ENCODE results near the gene EIF2B4. TPM values are rescaled to one million over a fixed set of nuclear protein-coding genes. Genes with fewer than 3 reads are reported as not detected.

The EIF2B4 gene
- total RNA-seq, 5 donors from 2014 or later (not counting 1 experiment from before 2014, with no cell fraction given), result 35.6 to 50.3 (median 40.5) TPM

DNA sequence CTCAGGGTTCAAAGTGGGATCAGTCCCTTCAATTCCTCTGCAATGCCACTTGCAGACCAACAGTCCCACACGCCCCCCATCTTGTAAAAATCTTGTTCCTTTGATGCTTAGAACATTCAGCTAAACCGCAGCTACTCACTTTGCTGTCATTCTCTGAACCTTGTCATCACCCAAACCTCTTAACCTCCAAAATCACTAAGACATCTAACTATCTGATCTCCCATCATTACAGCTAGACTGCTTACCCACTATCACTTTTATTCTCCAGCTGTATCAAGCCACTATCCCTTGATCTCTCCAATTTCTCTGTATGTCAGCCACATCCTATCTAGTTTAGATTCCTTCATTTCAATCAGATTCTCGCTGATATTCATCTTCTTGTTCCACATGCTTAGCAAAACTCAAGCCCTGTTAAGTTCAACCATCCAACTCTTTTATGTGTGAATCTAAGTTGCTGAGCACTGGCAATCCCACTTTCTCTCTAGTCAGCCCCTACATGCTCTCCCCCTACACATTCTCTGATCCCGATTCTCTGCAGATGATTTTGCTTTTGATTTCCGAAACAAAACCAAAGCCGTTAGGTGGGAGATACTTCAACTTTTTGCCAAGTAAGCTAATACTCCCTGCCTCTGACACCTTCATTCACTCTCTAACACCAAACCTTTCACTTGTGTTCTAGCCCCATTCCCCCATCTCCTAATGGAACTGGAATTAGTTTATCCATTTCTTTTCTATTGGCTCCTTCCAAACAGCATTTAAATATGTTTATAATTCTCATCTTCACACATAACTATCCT lies 18.1 kb downstream of the EIF2B4 start:
- Mint-ChIP-seq H3K27me3 (no peaks in the 10 kb centered on the region), H3K9me3 (no peaks in the 10 kb centered on the region), H3K4me3 (peak overlapping the region in 2 of 3 donors; percentile 5 to 29), H3K4me1 (peaks cover 66 to 73% (median 70%) of the 10 kb centered on the region in 3 donors), H3K36me3 (peaks cover 10% of the 10 kb centered on the region), H3K27ac (peak overlapping the region; percentile 65 to 71)
- ATAC-seq (replicated peaks in 1 of 4) (peak in 1 of 4 experiments; percentile 22), DNase-seq (peak in 3 of 35 experiments; percentile 2 to 37 (median 17))
- no peaks in the 10 kb centered on the region for H3K9me3 ChIP-seq
- H3K27ac ChIP-seq (ENCODE audit: low read length), result no peak overlapping the region
- ChIA-PET POLR2A (interaction anchor here in 1 of 2 donors (1.0 kb wide), 1 partner anchor 18 kb away, joined by 3 read pairs; the partner anchor contains the start of genes EIF2B4 and SNX17), CTCF (interaction anchor here in 1 of 2 donors (0.7 to 0.8 kb wide), 2 partner anchors 9 to 12 kb away, joined by 4 to 5 read pairs; no protein-coding TSS in a partner anchor)
- H3K4me3 ChIP-seq (ENCODE audit: control insufficient read depth in 1 of 2, extremely low read depth in 1 of 2, low read length in 1 of 2), result no peak overlapping the region
- H3K4me1 ChIP-seq (ENCODE audit: control insufficient read depth in 1 of 2, extremely low read depth in 1 of 2, insufficient read depth in 2 of 2, low read length in 2 of 2), result peaks cover 7 to 40% of the 10 kb centered on the region in 2 experiments
- no peaks in the 10 kb centered on the region for H3K36me3 ChIP-seq (ENCODE audit: control insufficient read depth in 2 of 2, extremely low read depth in 1 of 2, insufficient read depth in 1 of 2, low read length in 1 of 2)
- 36% methylated on average over 4 of the region's 6 CpGs for WGBS (ENCODE audit: insufficient coverage)
- H3K27me3 ChIP-seq (replicated peaks in 1 of 2; ENCODE audit: control insufficient read depth in 2 of 2, extremely low read depth in 1 of 2, insufficient read depth in 2 of 2, low read length in 1 of 2), result no peaks in the 10 kb centered on the region

DNA sequence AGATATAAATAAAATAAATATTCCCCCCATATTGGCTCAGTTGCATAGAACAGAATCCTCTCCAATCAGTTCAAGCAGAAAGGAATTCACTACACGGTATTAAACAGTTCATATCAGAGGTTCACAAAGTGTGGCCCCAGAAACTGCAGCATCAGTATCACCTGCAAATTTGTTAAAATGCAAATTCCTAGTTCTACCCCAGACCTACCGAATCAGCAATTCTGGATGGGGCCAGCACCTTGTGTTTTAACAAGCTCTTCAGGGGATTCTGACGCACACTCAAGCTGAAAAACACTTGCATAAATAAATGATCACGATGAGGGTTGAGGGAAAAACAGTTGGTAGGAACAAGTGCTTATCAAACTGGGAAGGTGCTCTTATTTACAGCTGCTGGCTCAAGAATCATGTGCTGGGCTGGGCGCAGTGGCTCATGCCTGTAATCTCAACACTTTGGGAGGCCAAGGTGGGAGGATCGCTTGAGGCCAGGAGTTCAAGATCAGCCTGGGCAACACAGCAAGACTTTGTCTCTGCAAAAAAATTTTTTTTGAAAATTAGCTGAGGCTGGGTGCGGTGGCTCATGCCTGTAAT lies 19.9 kb downstream of the EIF2B4 start:
- ChIA-PET CTCF (interaction anchor here in 1 of 2 donors (0.6 kb wide), 1 partner anchor 64 kb away, joined by 3 read pairs; no protein-coding TSS in a partner anchor), POLR2A (no interaction called here)
- Mint-ChIP-seq H3K27me3 (no peaks in the 10 kb centered on the region), H3K27ac (no peak overlapping the region), H3K36me3 (peaks cover 10% of the 10 kb centered on the region), H3K4me3 (no peak overlapping the region), H3K4me1 (peaks cover 59 to 62% (median 60%) of the 10 kb centered on the region in 3 donors), H3K9me3 (no peaks in the 10 kb centered on the region)
- ATAC-seq (replicated peaks in 1 of 4), result no peak
- WGBS (ENCODE audit: insufficient coverage), result 89% methylated on average over 5 of the region's 7 CpGs
- H3K4me3 ChIP-seq (ENCODE audit: control insufficient read depth in 1 of 2, extremely low read depth in 1 of 2, low read length in 1 of 2), result no peak overlapping the region
- no peaks in the 10 kb centered on the region for H3K27me3 ChIP-seq (replicated peaks in 1 of 2; ENCODE audit: control insufficient read depth in 2 of 2, extremely low read depth in 1 of 2, insufficient read depth in 2 of 2, low read length in 1 of 2)
- no peaks in the 10 kb centered on the region for H3K9me3 ChIP-seq
- no peak overlapping the region for H3K27ac ChIP-seq (ENCODE audit: low read length)
- no peak for DNase-seq
- no peaks in the 10 kb centered on the region for H3K36me3 ChIP-seq (ENCODE audit: control insufficient read depth in 2 of 2, extremely low read depth in 1 of 2, insufficient read depth in 1 of 2, low read length in 1 of 2)
- H3K4me1 ChIP-seq (ENCODE audit: control insufficient read depth in 1 of 2, extremely low read depth in 1 of 2, insufficient read depth in 2 of 2, low read length in 2 of 2), result peaks cover 2 to 27% of the 10 kb centered on the region in 2 experiments

GRCh38 chr2:27347641-27348040 lies 22.5 kb downstream of the EIF2B4 start:
- peaks cover 7 to 9% of the 10 kb centered on the region in 2 donors for H3K36me3 ChIP-seq (ENCODE audit: control insufficient read depth in 2 of 2, extremely low read depth in 1 of 2, insufficient read depth in 1 of 2, low read length in 1 of 2)
- ChIA-PET CTCF (interaction anchor here in 1 of 2 donors (1.2 kb wide), 1 partner anchor 44 kb away, joined by 4 read pairs; no protein-coding TSS in a partner anchor), POLR2A (no interaction called here)
- no peak overlapping the region for H3K4me3 ChIP-seq (ENCODE audit: control insufficient read depth in 1 of 2, extremely low read depth in 1 of 2, low read length in 1 of 2)
- peaks cover 44 to 45% (median 45%) of the 10 kb centered on the region in 3 donors for H3K4me1 Mint-ChIP-seq
- no peaks in the 10 kb centered on the region for H3K27me3 ChIP-seq (replicated peaks in 1 of 2; ENCODE audit: control insufficient read depth in 2 of 2, extremely low read depth in 1 of 2, insufficient read depth in 2 of 2, low read length in 1 of 2)
- no peak for ATAC-seq (replicated peaks in 1 of 4)
- H3K27ac ChIP-seq (ENCODE audit: low read length), result no peak overlapping the region
- peaks cover 16% of the 10 kb centered on the region for H3K36me3 Mint-ChIP-seq
- H3K9me3 ChIP-seq, result no peaks in the 10 kb centered on the region
- H3K4me1 ChIP-seq (ENCODE audit: control insufficient read depth in 1 of 2, extremely low read depth in 1 of 2, insufficient read depth in 2 of 2, low read length in 2 of 2), result peaks cover 2 to 7% of the 10 kb centered on the region in 2 experiments
- no peaks in the 10 kb centered on the region for H3K27me3 Mint-ChIP-seq
- DNase-seq, result no peak
- 100% methylated on average over 2 of the region's 2 CpGs for WGBS (ENCODE audit: insufficient coverage)
- no peak overlapping the region for H3K4me3 Mint-ChIP-seq
- H3K9me3 Mint-ChIP-seq, result no peaks in the 10 kb centered on the region
- no peak overlapping the region for H3K27ac Mint-ChIP-seq

GRCh38 chr2:27336173-27336572 lies 34.0 kb downstream of the EIF2B4 start:
- 98% methylated on average over 6 of the region's 7 CpGs for WGBS (ENCODE audit: insufficient coverage)
- Mint-ChIP-seq H3K27me3 (no peaks in the 10 kb centered on the region), H3K27ac (no peak overlapping the region), H3K9me3 (no peaks in the 10 kb centered on the region), H3K4me1 (no peaks in the 10 kb centered on the region), H3K36me3 (peaks cover 35% of the 10 kb centered on the region), H3K4me3 (no peak overlapping the region)
- Histone ChIP-seq H3K4me3 (ENCODE audit: control insufficient read depth in 1 of 2, extremely low read depth in 1 of 2, low read length in 1 of 2) (no peak overlapping the region), H3K36me3 (ENCODE audit: control insufficient read depth in 2 of 2, extremely low read depth in 1 of 2, insufficient read depth in 1 of 2, low read length in 1 of 2) (peaks cover 17 to 67% of the 10 kb centered on the region in 2 donors), H3K9me3 (no peaks in the 10 kb centered on the region), H3K27me3 (replicated peaks in 1 of 2; ENCODE audit: control insufficient read depth in 2 of 2, extremely low read depth in 1 of 2, insufficient read depth in 2 of 2, low read length in 1 of 2) (no peaks in the 10 kb centered on the region), H3K27ac (ENCODE audit: low read length) (no peak overlapping the region), H3K4me1 (ENCODE audit: control insufficient read depth in 1 of 2, extremely low read depth in 1 of 2, insufficient read depth in 2 of 2, low read length in 2 of 2) (no peaks in the 10 kb centered on the region)
- ATAC-seq (replicated peaks in 1 of 4) (no peak), DNase-seq (no peak)
- ChIA-PET POLR2A (no interaction called here), CTCF (no interaction called here)

DNA sequence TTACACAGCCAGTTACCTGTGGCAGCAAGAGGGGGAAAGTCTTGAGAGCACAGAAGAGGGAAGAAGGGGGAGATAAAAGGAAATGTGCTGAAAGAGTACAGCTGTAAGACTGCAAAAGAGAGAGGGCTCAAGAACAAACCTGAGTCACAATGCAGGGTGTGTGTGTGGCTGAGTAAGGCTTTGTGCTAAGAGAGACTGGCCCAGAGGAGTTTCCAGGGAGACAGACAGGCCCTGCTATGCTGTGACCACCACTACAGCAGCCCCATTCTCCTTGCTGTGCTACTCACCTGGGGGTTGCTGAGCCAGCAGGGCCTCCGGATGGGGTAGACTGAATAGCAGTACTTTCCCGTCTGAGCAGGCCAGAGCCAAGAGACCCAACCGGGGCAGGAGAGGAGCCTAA lies 34.8 kb downstream of the EIF2B4 start:
- Histone ChIP-seq H3K4me1 (ENCODE audit: control insufficient read depth in 1 of 2, extremely low read depth in 1 of 2, insufficient read depth in 2 of 2, low read length in 2 of 2) (no peaks in the 10 kb centered on the region), H3K27ac (ENCODE audit: low read length) (no peak overlapping the region), H3K27me3 (replicated peaks in 1 of 2; ENCODE audit: control insufficient read depth in 2 of 2, extremely low read depth in 1 of 2, insufficient read depth in 2 of 2, low read length in 1 of 2) (no peaks in the 10 kb centered on the region), H3K36me3 (ENCODE audit: control insufficient read depth in 2 of 2, extremely low read depth in 1 of 2, insufficient read depth in 1 of 2, low read length in 1 of 2) (peaks cover 17 to 66% of the 10 kb centered on the region in 2 donors), H3K9me3 (no peaks in the 10 kb centered on the region), H3K4me3 (ENCODE audit: control insufficient read depth in 1 of 2, extremely low read depth in 1 of 2, low read length in 1 of 2) (no peak overlapping the region)
- Mint-ChIP-seq H3K4me3 (no peak overlapping the region), H3K27me3 (no peaks in the 10 kb centered on the region), H3K36me3 (peaks cover 36% of the 10 kb centered on the region), H3K9me3 (no peaks in the 10 kb centered on the region), H3K27ac (no peak overlapping the region), H3K4me1 (no peaks in the 10 kb centered on the region)
- WGBS (ENCODE audit: insufficient coverage), result no CpG with 5 or more reads among the region's 3 CpGs
- ChIA-PET CTCF (no interaction called here), POLR2A (no interaction called here)
- DNase-seq (no peak), ATAC-seq (replicated peaks in 1 of 4) (no peak)

DNA sequence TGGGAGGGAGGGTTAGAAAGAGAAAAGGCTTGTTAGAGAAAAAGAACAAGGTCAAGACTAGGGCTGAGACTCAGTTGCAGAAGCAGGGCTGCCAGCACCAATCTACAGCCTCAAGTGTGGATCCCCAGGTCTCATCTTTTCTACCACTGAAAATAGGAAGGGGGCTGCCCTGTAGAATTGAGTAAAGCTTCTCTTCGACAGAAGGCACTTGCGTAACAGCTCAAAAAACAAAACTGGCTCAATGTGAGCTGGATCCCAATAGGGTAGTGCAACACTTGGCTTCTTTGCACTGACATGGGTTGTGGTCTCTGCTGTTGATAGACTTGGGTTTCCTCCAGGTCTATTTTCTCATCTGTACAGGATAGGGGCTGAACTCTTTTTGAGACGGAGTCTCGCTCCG lies 45.4 kb downstream of the EIF2B4 start:
- no peaks in the 10 kb centered on the region for H3K9me3 Mint-ChIP-seq
- no peak for ATAC-seq (replicated peaks in 1 of 4)
- peaks cover 20 to 32% (median 20%) of the 10 kb centered on the region in 3 donors for H3K4me1 Mint-ChIP-seq
- Histone ChIP-seq H3K36me3 (ENCODE audit: control insufficient read depth in 2 of 2, extremely low read depth in 1 of 2, insufficient read depth in 1 of 2, low read length in 1 of 2) (peaks cover 4 to 33% of the 10 kb centered on the region in 2 donors), H3K4me3 (ENCODE audit: control insufficient read depth in 1 of 2, extremely low read depth in 1 of 2, low read length in 1 of 2) (no peak overlapping the region), H3K4me1 (ENCODE audit: control insufficient read depth in 1 of 2, extremely low read depth in 1 of 2, insufficient read depth in 2 of 2, low read length in 2 of 2) (peaks cover 10 to 16% of the 10 kb centered on the region in 2 experiments), H3K27ac (ENCODE audit: low read length) (no peak overlapping the region), H3K9me3 (no peaks in the 10 kb centered on the region), H3K27me3 (replicated peaks in 1 of 2; ENCODE audit: control insufficient read depth in 2 of 2, extremely low read depth in 1 of 2, insufficient read depth in 2 of 2, low read length in 1 of 2) (no peaks in the 10 kb centered on the region)
- no peaks in the 10 kb centered on the region for H3K27me3 Mint-ChIP-seq
- H3K4me3 Mint-ChIP-seq, result peak overlapping the region; percentile 6 to 98 (median 57)
- WGBS (ENCODE audit: insufficient coverage), result 100% methylated on average over 3 of the region's 5 CpGs
- peaks cover 35% of the 10 kb centered on the region for H3K36me3 Mint-ChIP-seq
- H3K27ac Mint-ChIP-seq, result peak overlapping the region; percentile 4 to 11
- CTCF ChIA-PET, result no interaction called here
- POLR2A ChIA-PET, result no interaction called here
- no peak for DNase-seq

Data from T-cell (primary cell).